HepG2 (cell line): ENCODE data around the gene TCFL5. TPM values are rescaled to one million over a fixed set of nuclear protein-coding genes. Genes with fewer than 3 reads are reported as not detected.
A peak's percentile ranks its signal among the peaks of the same experiment; 100 is the strongest.

ENCODE experiments used
- AGO2 ChIP-seq: fragments of 200-400 bp; formaldehyde crosslinking; optimal IDR thresholded peaks from 2 replicates; pipeline ENCODE3; 2017; ENCODE audit warnings: mild to moderate bottlenecking, low read depth, low read length, moderate library complexity
- CHCHD3 ChIP-seq: sonication (generic); formaldehyde crosslinking; IDR thresholded peaks from 2 replicates; pipeline ENCODE4 v1.8.0; 2022; ENCODE audit warnings: mild to moderate bottlenecking, missing genetic modification reagents, moderate library complexity
- FOXA3 ChIP-seq: IDR thresholded peaks from 2 replicates; pipeline ENCODE4 v1.6.1; 2016; ENCODE audit warnings: missing genetic modification reagents, missing compliant biosample characterization
- HNRNPK ChIP-seq: fragments of 200-400 bp; formaldehyde crosslinking; IDR thresholded peaks from 2 replicates; pipeline ENCODE4 v1.6.1; 2018; ENCODE audit warnings: low read length, low read depth, moderate library complexity, mild to moderate bottlenecking; ENCODE audit not compliant: poor library complexity, severe bottlenecking
- JARID2 ChIP-seq: sonication (generic); formaldehyde crosslinking; IDR thresholded peaks from 2 replicates; pipeline ENCODE4 v1.8.1; 2023; ENCODE audit warnings: missing genetic modification reagents, inconsistent platforms; ENCODE audit not compliant: insufficient replicate concordance
- KLF12 ChIP-seq: sonication (generic); formaldehyde crosslinking; IDR thresholded peaks from 2 replicates; pipeline ENCODE4 v1.4.0; 2020; ENCODE audit warnings: missing genetic modification reagents, borderline replicate concordance
- NCOA2 ChIP-seq: sonication (generic); formaldehyde crosslinking; IDR thresholded peaks from 2 replicates; pipeline ENCODE4 v1.8.0; 2022; ENCODE audit warnings: inconsistent platforms
- NPAS2 ChIP-seq: sonication (generic); formaldehyde crosslinking; IDR thresholded peaks from 2 replicates; pipeline ENCODE4 v1.8.0; 2022; ENCODE audit warnings: mild to moderate bottlenecking, missing genetic modification reagents, borderline replicate concordance
- RBM39 ChIP-seq: fragments of 200-400 bp; formaldehyde crosslinking; IDR thresholded peaks from one replicate; pipeline ENCODE4 v1.6.1; 2018; ENCODE audit warnings: antibody characterized with exemption, mild to moderate bottlenecking, low read depth, low read length; ENCODE audit not compliant: poor library complexity, severe bottlenecking
- SIX4 ChIP-seq: sonication (generic); formaldehyde crosslinking; IDR thresholded peaks from 2 replicates; pipeline ENCODE4 v1.4.0; 2020; ENCODE audit warnings: missing genetic modification reagents
- SNAI1 ChIP-seq: sonication (generic); formaldehyde crosslinking; IDR thresholded peaks from 2 replicates; pipeline ENCODE4 v1.5.0; 2020; ENCODE audit warnings: mild to moderate bottlenecking, missing genetic modification reagents, borderline replicate concordance
- SRSF4 ChIP-seq: fragments of 200-400 bp; formaldehyde crosslinking; IDR thresholded peaks from one replicate; pipeline ENCODE4 v1.6.1; 2018; ENCODE audit warnings: mild to moderate bottlenecking, low read depth, low read length, moderate library complexity; ENCODE audit not compliant: poor library complexity, severe bottlenecking
- TSC22D2 ChIP-seq: sonication (generic); formaldehyde crosslinking; IDR thresholded peaks from 2 replicates; pipeline ENCODE4 v1.5.1; 2020; ENCODE audit warnings: missing genetic modification reagents, mild to moderate bottlenecking, borderline replicate concordance
- ZNF563 ChIP-seq: sonication (generic); formaldehyde crosslinking; IDR thresholded peaks from 2 replicates; pipeline ENCODE4 v1.8.0; 2022; ENCODE audit warnings: mild to moderate bottlenecking, moderate library complexity, missing genetic modification reagents
- ZSCAN20 ChIP-seq: sonication (generic); formaldehyde crosslinking; IDR thresholded peaks from 2 replicates; pipeline ENCODE4 v1.4.0; 2020; ENCODE audit warnings: missing genetic modification reagents, mild to moderate bottlenecking, borderline replicate concordance
- polyA plus RNA-seq, 8 experiments: library from polyadenylated mRNA; depleted of rRNA in 3 of 8; stranded (reverse) in 7 of 8; unstranded in 1 of 8; fragments of >200 nt; fragmentation: Illumina TruSeq in 4 of 8; extraction: Trizol in 4 of 8; gene quantifications; 2 replicates each; pipeline versions ENCODE4 v1.2.1 to v1.2.3, GENCODE V29; 2011 to 2016; ENCODE audit warnings: low read depth in 4 of 8, missing spikeins in 1 of 8, mixed read lengths in 1 of 8; ENCODE audit not compliant: insufficient read depth in 1 of 8
- total RNA-seq, 5 experiments: library from RNA; depleted of rRNA; stranded (reverse); fragments of >200 nt; fragmentation: Illumina TruSeq; extraction: Trizol; gene quantifications; 2 replicates each; pipeline ENCODE4 v1.2.3, GENCODE V29; 2016; ENCODE audit warnings: low read depth in 1 of 5
- TF ChIP-seq, protein P1 (sequence below): sonication (generic); formaldehyde crosslinking; conservative IDR thresholded peaks from 2 replicates; pipeline ENCODE4 v1.8.0; 2022; ENCODE audit warnings: mild to moderate bottlenecking, moderate library complexity, missing genetic modification reagents
- TF ChIP-seq, protein P2 (sequence below): sonication (generic); formaldehyde crosslinking; IDR thresholded peaks from 2 replicates; pipeline ENCODE4 v1.4.0; 2020; ENCODE audit warnings: missing genetic modification reagents
- TF ChIP-seq, protein P3 (sequence below): sonication (generic); formaldehyde crosslinking; IDR thresholded peaks from 2 replicates; pipeline ENCODE4 v1.5.1; 2020; ENCODE audit warnings: missing genetic modification reagents, mild to moderate bottlenecking, borderline replicate concordance
- TF ChIP-seq, protein P4 (sequence below): sonication (generic); formaldehyde crosslinking; conservative IDR thresholded peaks from 2 replicates; pipeline ENCODE4 v1.4.0; 2020; ENCODE audit warnings: missing genetic modification reagents
- TF ChIP-seq, protein P5 (sequence below): IDR thresholded peaks from 2 replicates; pipeline ENCODE4 v1.6.1; 2016

Gene TCFL5
- total and polyA plus RNA-seq, 2 of the 13 experiments (the other 11 are each of a cell fraction or from before 2014, with no cell fraction given), result 14.8 to 20.0 TPM

DNA sequence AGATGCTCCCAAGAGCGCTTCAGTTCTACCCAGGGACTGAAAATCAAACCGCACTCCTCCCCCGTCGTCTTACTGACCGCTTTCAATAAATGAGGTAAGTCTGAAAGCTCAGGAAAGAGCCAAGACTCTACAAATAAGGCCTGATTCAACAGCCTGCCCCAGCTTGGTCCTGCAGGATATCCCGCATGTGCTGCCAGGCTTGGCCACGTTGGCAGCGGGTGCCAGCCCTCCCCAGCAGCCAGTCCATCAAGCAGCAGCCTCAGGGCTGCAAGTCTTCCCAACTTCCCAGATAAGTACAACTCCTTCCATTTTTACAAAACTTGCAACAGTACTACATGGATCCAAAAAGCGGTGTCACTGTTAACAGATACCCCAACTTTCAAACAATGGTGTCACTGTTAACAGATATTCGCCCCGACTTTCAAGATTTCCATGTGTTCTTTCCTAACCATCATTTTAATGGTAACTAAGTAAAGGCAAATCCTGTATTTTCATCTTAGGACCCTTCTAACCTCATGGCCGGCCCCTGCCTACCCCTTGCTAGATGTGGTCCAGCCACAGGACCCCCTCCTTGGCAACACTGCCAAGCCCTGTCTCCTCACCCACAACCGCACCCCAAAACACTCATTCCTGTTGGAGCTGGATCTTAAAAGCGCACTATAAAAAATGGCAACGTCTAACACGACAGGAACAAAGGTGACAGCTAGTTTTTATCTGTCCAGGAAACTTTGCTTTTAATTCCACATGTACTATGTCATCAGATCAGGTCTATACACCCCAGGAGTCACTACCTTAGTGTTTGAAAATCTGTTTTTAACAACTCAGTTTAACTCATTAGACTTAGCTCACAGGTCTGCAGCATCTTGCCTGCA is 36.7 kb upstream of the TCFL5 start (continued):
- TF ChIP-seq KLF12 (CRISPR knock-in tag) (no peak), NCOA2 (CRISPR knock-in tag) (no peak), SNAI1 (CRISPR knock-in tag) (0 out of 2 replicates have a peak, but pooled peaks have one; percentile 25), RBM39 (no peak), AGO2 (peak; percentile 76), TSC22D2 (CRISPR knock-in tag) (no peak), NPAS2 (CRISPR knock-in tag) (0 out of 2 replicates have a peak, but pooled peaks have one; percentile 58), SIX4 (CRISPR knock-in tag) (no peak), CHCHD3 (CRISPR knock-in tag) (0 out of 2 replicates have a peak, but pooled peaks have one; percentile 75), HNRNPK (no peak), FOXA3 (CRISPR knock-in tag) (no peak), ZSCAN20 (no peak), ZNF563 (no peak), SRSF4 (no peak), JARID2 (CRISPR knock-in tag) (no peak)
- TF ChIP-seq, protein P1, sequence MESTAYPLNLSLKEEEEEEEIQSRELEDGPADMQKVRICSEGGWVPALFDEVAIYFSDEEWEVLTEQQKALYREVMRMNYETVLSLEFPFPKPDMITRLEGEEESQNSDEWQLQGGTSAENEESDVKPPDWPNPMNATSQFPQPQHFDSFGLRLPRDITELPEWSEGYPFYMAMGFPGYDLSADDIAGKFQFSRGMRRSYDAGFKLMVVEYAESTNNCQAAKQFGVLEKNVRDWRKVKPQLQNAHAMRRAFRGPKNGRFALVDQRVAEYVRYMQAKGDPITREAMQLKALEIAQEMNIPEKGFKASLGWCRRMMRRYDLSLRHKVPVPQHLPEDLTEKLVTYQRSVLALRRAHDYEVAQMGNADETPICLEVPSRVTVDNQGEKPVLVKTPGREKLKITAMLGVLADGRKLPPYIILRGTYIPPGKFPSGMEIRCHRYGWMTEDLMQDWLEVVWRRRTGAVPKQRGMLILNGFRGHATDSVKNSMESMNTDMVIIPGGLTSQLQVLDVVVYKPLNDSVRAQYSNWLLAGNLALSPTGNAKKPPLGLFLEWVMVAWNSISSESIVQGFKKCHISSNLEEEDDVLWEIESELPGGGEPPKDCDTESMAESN (CRISPR knock-in tag), result 0 out of 2 replicates have a peak, but pooled peaks have one; percentile 25
- TF ChIP-seq, protein P2, sequence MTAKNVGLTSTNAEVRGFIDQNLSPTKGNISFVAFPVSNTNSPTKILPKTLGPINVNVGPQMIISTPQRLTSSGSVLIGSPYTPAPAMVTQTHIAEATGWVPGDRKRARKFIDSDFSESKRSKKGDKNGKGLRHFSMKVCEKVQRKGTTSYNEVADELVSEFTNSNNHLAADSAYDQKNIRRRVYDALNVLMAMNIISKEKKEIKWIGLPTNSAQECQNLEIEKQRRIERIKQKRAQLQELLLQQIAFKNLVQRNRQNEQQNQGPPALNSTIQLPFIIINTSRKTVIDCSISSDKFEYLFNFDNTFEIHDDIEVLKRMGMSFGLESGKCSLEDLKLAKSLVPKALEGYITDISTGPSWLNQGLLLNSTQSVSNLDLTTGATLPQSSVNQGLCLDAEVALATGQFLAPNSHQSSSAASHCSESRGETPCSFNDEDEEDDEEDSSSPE, result no peak
- TF ChIP-seq, protein P3, sequence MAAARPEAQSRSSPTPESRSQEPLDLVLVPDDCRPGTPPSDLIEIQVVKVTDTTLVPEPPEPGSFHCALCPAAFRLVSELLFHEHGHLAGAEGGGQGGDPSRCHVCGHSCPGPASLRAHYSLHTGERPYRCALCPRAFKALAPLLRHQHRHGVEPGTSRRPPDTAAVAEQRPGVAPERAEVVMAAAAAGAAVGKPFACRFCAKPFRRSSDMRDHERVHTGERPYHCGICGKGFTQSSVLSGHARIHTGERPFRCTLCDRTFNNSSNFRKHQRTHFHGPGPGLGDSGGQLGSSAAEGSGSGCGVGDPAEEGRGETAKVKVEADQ, result no peak
- TF ChIP-seq, protein P4, sequence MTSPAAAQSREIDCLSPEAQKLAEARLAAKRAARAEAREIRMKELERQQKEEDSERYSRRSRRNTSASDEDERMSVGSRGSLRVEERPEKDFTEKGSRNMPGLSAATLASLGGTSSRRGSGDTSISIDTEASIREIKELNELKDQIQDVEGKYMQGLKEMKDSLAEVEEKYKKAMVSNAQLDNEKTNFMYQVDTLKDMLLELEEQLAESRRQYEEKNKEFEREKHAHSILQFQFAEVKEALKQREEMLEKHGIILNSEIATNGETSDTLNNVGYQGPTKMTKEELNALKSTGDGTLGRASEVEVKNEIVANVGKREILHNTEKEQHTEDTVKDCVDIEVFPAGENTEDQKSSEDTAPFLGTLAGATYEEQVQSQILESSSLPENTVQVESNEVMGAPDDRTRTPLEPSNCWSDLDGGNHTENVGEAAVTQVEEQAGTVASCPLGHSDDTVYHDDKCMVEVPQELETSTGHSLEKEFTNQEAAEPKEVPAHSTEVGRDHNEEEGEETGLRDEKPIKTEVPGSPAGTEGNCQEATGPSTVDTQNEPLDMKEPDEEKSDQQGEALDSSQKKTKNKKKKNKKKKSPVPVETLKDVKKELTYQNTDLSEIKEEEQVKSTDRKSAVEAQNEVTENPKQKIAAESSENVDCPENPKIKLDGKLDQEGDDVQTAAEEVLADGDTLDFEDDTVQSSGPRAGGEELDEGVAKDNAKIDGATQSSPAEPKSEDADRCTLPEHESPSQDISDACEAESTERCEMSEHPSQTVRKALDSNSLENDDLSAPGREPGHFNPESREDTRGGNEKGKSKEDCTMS (CRISPR knock-in tag), result no peak
- TF ChIP-seq, protein P5, sequence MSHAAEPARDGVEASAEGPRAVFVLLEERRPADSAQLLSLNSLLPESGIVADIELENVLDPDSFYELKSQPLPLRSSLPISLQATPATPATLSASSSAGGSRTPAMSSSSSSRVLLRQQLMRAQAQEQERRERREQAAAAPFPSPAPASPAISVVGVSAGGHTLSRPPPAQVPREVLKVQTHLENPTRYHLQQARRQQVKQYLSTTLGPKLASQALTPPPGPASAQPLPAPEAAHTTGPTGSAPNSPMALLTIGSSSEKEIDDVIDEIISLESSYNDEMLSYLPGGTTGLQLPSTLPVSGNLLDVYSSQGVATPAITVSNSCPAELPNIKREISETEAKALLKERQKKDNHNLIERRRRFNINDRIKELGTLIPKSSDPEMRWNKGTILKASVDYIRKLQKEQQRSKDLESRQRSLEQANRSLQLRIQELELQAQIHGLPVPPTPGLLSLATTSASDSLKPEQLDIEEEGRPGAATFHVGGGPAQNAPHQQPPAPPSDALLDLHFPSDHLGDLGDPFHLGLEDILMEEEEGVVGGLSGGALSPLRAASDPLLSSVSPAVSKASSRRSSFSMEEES (CRISPR knock-in tag), result no peak
